HL-60 (cell line): Measurements from ENCODE around the gene KIAA0319L.

ENCODE experiments used
- GABPA ChIP-seq: IDR thresholded peaks from 2 replicates; pipeline ENCODE4 v1.6.1; 2012; ENCODE audit warnings: low read depth
- POLR2AphosphoS5 ChIP-seq: IDR thresholded peaks from 2 replicates; pipeline ENCODE4 v1.6.1; 2012; ENCODE audit warnings: low read depth
- SPI1 ChIP-seq: IDR thresholded peaks from 2 replicates; pipeline ENCODE4 v1.6.1; 2012; ENCODE audit warnings: low read depth, mild to moderate bottlenecking, borderline replicate concordance
- TF ChIP-seq, protein P1 (sequence below): IDR thresholded peaks from one replicate; pipeline ENCODE4 v1.5.1; 2011; ENCODE audit warnings: low read length, control low read depth, inconsistent platforms; ENCODE audit not compliant: insufficient read depth
- TF ChIP-seq, protein P2 (sequence below): IDR thresholded peaks from 2 replicates; pipeline ENCODE4 v1.6.1; 2012; ENCODE audit warnings: low read depth; ENCODE audit not compliant: insufficient replicate concordance

DNA sequence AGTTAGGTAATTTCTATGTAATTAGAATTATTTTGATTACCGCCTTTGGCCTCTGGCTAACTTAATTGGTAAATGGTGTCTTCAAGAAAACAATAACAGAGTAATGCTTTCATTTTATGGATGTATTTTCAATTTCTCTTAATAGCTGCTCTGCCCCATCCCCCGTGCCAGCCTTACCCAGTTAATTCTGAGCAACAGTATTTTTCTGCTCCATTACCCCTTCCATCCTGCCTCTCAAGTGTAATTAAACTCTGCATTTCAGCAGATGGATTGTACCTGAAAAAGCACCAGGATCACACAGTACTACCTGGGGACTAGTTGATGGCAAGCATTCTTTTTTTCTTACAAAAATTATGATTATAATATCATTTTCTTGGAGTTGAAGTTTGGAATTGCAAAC, 104.2 kb downstream of the KIAA0319L start:
- TF ChIP-seq POLR2AphosphoS5 (no peak), GABPA (no peak), SPI1 (no peak)
- TF ChIP-seq, protein P1, sequence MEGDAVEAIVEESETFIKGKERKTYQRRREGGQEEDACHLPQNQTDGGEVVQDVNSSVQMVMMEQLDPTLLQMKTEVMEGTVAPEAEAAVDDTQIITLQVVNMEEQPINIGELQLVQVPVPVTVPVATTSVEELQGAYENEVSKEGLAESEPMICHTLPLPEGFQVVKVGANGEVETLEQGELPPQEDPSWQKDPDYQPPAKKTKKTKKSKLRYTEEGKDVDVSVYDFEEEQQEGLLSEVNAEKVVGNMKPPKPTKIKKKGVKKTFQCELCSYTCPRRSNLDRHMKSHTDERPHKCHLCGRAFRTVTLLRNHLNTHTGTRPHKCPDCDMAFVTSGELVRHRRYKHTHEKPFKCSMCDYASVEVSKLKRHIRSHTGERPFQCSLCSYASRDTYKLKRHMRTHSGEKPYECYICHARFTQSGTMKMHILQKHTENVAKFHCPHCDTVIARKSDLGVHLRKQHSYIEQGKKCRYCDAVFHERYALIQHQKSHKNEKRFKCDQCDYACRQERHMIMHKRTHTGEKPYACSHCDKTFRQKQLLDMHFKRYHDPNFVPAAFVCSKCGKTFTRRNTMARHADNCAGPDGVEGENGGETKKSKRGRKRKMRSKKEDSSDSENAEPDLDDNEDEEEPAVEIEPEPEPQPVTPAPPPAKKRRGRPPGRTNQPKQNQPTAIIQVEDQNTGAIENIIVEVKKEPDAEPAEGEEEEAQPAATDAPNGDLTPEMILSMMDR, result no peak
- TF ChIP-seq, protein P2, sequence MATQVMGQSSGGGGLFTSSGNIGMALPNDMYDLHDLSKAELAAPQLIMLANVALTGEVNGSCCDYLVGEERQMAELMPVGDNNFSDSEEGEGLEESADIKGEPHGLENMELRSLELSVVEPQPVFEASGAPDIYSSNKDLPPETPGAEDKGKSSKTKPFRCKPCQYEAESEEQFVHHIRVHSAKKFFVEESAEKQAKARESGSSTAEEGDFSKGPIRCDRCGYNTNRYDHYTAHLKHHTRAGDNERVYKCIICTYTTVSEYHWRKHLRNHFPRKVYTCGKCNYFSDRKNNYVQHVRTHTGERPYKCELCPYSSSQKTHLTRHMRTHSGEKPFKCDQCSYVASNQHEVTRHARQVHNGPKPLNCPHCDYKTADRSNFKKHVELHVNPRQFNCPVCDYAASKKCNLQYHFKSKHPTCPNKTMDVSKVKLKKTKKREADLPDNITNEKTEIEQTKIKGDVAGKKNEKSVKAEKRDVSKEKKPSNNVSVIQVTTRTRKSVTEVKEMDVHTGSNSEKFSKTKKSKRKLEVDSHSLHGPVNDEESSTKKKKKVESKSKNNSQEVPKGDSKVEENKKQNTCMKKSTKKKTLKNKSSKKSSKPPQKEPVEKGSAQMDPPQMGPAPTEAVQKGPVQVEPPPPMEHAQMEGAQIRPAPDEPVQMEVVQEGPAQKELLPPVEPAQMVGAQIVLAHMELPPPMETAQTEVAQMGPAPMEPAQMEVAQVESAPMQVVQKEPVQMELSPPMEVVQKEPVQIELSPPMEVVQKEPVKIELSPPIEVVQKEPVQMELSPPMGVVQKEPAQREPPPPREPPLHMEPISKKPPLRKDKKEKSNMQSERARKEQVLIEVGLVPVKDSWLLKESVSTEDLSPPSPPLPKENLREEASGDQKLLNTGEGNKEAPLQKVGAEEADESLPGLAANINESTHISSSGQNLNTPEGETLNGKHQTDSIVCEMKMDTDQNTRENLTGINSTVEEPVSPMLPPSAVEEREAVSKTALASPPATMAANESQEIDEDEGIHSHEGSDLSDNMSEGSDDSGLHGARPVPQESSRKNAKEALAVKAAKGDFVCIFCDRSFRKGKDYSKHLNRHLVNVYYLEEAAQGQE, result no peak
